Activated CD8-positive, alpha-beta memory T cell treated with anti-CD3 and anti-CD28 coated beads, Interleukin-2, amount 10 ng/mL, durations not matched to agents 7 days and 5 days (primary cell): ENCODE results near the gene KRTAP5-9. TPM values are rescaled to one million over a fixed set of nuclear protein-coding genes. Genes with fewer than 3 reads are reported as not detected.

Experiments used
- total RNA-seq, 2 experiments: library from RNA; stranded (reverse); gene quantifications; one replicate each; pipeline ENCODE4 v1.2.3, GENCODE V29; 2021

The KRTAP5-9 gene
- total RNA-seq, 2 experiments from 2014 or later, result not detected

Other genes starting within 250 kb of the KRTAP5-9 start
- 10 to 100 TPM; 54.7 to 90.5 TPM for gene DHCR7, start 100.0 kb upstream of the KRTAP5-9 start, total RNA-seq
- gene NADSYN1, start 95.2 kb upstream of the KRTAP5-9 start, total RNA-seq, result 100 to 1,000 TPM in 1 of 2 experiments, 10 to 100 TPM in 1; 97.7 to 134 TPM
- not detected for gene KRTAP5-7, start 21.2 kb upstream of the KRTAP5-9 start, total RNA-seq
- not detected for gene KRTAP5-8, start 10.4 kb upstream of the KRTAP5-9 start, total RNA-seq
- gene KRTAP5-10, start 17.1 kb downstream of the KRTAP5-9 start, total RNA-seq, result not detected
- not detected for gene KRTAP5-11, start 34.5 kb downstream of the KRTAP5-9 start, total RNA-seq